ENCODE measurements around the gene AGPS.
"Not testable (repeated sequence)": the region's sequence is repeated elsewhere in the genome, so short reads cannot be mapped to it uniquely, and the experiment has no call there.

Gene AGPS

DNA sequence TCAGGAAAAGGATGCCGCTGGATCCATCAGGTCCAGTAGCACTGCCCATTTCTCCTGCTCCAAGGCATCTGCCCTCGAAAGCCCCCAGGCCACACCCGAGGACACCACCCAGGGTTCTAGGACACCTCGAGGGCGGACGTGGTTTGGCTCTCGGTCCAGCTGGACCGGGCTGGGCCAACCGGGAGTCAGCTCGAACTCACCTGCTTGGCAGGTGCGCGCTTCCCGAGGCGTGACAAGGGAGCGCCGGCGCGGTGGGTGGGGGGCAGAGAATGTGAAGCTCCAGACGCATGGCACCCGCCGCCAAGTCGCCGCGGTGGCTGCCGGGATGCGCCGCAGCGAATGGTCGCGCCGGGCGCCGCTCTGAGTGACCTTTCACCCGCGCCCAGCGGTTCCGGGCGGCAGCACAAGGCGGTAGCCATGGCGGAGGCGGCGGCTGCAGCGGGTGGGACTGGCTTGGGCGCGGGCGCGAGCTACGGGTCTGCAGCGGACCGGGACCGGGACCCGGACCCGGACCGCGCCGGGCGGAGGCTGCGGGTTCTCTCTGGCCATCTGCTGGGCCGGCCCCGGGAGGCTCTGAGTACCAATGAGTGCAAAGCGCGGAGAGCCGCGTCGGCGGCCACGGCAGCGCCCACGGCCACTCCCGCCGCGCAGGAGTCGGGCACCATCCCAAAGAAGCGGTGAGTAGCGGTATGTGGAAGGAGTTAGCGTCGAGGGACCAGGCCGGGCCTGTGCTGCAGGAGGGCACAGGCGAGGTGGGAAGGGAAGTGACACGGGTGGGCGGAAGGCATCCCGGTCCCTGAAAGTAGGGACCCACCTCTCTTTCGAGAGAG, at the start of gene AGPS:
AGPS (plus strand) TSS at position 401 of the 830 bp plus-strand sequence; CDS start at position 418, 17 bp downstream.
- DNase-seq, result peak; percentile 82 to 92 (median 88)

DNA sequence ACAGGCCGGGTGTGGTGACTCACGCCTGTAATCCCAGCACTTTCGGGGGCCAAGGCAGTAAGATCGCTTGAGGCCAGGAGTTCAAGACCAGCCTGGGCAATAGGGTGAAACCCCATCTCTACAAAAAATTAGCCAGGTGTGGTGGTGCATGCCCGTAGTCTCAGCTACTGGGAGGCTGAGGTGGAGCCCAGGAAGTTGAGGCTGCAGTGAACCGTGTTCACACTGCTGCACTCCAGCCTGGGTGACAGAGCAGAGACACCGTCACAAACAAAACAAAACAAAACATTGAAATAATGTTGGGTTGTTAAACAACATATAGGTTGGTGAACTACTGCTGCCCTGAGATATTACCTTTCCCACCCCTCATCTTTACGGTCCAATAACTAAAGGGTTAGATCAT, 48.8 kb upstream of the AGPS start:
- no peak for DNase-seq

DNA sequence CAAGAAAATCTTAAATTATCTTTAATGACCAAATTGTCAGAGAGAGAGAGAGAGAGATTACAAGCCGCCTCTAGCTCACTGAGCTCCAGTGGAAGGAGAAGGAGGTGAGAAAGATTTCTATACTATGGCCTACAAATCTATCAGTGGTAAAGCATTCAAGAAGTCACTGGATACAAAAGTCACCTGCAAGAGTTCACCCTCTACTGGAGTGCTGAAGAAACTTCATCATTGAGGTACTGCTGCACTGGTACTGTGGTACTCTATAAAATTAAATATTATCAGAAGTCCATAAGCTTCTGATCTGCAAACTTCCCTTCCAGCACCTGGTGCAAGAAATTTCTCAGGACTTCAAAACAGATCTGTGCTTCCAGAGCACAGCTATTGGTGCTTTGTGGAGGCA, 48.3 kb upstream of the AGPS start:
- DNase-seq, result no peak

DNA sequence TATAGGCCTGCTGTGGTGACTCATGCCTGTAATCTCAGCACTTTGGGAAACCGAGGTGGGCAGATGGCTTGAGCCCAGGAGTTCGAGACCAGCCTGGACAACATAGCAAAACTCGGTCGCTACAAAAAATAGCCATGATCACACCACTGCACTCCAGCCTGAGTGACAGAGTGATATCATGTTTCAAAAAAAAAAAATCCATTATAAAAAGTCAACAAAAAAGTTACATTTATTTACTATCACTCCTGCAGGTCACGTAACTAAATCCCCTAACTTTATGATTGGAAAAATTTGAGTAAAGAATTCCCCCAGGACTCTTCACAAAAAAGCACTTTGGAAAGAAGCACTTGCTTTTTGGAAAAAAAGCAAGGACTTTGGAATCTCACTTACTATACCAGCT, 46.4 kb upstream of the AGPS start:
- no peak for DNase-seq

DNA sequence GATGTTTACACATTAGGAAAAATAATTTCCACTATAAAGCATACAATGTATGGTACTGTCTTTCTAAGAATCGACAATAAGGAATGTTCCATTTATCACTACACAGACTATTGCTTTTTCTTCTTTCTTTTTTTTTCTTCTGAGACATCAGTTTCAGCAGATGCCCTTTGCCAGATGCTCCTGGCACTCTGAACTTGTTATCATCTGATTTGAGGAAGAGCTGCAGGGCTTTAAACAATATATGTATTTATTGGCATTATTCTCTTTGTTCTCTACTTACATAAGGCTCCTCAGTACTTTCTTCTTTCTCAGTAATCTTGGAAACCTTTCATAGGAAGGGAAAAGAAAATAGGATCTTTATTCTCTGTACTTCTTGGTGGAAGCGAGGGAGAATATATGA, 45.0 kb upstream of the AGPS start:
- DNase-seq, result no peak

DNA sequence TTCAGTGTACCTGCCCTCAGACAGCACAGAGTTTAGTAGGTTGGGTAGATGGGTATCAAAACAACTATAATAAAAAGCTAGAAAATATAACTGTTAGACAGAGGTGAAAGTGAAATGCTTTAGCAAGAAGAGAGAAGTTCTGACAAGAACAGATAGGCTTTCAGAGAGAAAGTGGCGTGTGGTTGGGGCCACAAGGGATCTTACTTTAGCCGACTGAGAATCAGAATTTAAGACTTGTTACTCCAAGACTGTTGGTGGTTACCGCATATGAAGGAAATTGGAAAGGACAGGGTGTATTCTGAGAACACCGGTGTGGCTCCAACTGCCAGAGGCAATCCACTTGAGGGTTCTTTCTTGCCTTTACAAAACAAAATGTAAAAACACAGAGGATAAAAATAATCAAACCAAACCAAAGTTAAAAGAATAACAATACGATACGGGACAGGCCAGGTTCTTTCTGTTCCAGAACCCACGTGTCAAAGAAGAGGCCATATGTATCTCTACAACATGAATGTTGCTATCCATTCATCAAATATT, 44.4 kb upstream of the AGPS start:
- DNase-seq, result no peak

DNA sequence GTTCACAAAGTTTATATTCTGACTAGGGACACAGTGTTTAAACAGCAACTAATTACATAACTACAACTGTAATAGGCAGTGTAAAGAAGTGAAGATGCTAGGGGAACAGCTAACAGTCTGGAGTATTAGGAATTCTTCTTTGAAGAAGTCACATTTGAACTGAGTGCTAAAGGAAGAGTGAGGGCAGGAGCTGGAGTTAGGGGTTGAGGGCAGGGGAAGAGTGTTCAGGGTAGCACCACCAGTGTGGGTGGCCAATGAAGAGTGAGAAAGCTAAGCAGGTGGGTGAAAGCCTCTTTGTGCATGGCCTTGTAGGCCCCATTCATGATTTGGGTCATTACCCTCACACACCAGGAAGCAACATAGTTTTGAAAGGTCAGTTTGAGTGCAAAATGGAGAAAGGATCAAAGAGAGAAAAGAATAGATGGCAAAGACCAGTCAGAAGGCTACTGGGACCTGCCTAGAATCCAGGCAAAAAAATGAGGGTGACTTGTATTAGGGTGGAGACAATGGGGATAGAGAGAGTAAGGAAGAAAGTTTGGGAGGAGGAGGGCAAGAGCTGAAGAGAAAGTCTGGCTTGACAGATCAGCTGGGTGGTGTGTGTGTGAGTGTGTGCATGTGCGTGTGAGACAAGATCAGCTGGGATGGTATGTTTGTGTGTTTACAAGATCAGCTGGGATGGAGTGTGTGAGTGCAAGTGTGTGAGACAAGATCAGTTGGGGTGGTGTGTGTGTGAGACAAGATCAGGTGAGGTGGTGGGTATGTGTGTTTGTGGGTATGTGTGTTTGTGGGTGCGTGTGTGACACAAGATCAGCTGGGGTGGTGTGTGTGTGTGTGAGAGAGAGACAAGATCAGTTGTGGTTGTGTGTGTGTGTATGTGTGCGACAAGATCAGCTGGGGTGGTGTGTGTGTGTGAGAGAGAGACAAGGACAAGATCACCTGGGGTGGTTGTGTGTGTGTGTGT, 43.6 kb upstream of the AGPS start:
- DNase-seq, result no peak

DNA sequence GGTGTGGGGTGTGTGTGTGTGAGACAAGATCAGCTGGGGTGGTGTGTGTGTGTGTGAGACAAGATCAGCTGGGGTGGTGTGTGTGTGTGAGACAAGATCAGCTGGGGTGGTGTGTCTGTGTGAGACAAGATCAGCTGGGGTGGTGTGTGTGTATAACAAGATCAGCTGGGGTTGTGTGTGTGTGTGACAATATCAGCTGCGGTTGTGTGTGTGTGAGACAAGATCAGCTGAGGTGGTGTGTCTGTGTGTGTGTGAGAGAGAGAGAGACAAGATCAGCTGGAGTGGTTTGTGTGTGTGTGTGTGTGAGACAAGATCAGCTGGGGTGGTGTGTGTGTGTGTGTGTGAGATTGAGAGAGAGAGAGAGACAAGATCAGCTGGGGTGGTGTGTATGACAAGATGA, 41.9 kb upstream of the AGPS start:
- not testable (repeated sequence) for DNase-seq

DNA sequence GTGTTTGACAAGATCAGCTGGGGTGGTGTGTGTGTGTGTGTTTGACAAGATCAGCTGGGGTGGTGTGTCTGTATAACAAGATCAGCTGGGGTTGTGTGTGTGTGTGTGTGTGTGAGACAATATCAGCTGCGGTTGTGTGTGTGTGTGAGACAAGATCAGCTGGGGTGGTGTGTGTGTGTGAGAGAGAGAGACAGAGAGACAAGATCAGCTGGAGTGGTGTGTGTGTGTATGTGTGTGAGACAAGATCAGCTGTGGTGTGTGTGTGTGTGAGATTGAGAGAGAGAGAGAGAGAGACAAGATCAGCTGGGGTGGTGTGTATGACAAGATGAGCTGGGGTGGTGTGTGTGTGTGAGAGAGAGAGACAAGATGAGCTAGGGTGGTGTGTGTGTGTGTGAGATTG, 41.5 kb upstream of the AGPS start:
- not testable (repeated sequence) for DNase-seq

DNA sequence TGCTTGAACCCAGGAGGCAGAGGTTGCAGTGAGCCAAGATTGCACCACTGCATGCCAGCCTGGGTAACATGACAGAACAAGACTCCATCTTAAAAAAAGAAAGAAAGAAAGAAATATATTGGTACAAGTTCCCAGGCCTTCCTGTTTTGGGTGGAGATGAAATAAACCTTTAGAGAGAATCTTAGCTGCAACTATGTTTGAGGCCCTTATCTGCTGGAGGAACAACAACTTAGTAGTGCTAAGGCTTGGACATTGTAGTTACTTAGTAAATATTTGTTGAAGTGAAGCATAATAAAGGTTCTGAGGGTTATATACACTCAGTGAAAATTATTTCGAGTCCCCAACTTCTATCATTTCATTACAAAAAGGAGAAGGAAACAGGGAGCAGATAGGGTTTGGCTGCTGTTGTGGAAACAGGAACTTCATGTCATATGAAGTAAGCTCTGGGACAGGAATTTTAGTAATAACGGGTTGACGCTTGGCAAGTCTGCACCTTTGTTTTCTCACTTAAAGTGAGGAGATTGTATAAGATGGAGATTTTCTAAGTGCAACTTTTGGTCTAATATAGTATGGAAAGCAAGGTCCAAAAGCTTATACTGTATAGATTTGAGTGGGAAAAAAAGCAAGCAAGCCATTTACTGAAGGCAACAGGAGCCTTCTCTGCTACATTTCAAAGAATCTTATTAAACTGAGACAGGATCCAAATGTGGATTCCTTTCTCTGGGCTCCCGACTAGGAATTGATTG, 40.0 kb upstream of the AGPS start:
- peak; percentile 54 to 71 (median 62) for DNase-seq

DNA sequence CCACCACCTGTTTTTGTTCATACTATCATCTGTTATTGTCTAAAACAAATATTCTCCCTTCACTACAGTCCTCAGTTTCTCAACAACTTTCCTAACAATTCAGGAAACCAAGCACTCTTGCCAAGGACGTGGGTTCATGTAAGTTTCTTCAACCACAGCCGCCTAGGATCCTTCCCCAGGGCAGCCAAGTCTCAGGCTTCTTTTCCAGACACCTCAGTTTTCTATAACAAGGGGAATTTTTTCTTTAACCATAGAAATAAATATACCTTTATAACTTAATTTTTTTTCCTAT, 39.4 kb upstream of the AGPS start:
- no peak for DNase-seq

DNA sequence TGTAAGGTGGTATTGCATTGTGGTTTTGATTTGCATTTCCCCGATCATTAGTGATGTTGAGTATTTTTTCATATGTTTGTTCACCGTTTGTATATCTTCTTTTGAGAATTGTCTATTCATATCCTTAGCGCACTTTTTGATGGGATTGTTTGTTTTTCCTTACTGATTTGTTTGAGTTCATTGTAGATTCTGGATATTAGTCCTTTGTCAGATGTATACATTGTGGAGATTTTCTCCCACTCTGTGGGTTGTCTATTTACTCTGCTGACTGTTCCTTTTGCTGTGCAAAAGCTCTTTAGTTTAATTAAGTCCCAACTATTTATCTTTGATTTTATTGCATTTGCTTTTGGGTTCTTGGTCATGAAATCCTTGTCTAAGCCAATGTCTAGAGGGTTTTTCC, 38.0 kb upstream of the AGPS start:
- not testable (repeated sequence) for DNase-seq

DNA sequence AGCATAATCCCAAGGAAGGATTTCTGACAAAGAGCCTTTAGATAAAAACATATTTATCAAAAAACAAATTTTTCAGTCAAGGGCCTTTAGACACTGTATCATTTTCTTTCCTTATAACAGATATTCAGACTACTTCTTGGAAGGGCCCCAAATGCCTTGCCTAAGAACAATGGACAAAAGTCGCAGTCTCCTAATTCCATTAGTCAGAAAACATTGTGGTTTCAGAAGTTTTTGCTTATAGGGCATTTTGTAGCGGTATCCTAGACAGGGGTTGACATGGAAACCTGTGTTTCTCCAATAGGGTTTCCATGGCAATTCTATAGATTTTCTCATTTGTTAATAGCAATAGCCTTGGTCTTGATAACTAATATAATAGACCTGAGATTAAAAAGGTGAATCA, 36.7 kb upstream of the AGPS start:
- DNase-seq, result no peak

DNA sequence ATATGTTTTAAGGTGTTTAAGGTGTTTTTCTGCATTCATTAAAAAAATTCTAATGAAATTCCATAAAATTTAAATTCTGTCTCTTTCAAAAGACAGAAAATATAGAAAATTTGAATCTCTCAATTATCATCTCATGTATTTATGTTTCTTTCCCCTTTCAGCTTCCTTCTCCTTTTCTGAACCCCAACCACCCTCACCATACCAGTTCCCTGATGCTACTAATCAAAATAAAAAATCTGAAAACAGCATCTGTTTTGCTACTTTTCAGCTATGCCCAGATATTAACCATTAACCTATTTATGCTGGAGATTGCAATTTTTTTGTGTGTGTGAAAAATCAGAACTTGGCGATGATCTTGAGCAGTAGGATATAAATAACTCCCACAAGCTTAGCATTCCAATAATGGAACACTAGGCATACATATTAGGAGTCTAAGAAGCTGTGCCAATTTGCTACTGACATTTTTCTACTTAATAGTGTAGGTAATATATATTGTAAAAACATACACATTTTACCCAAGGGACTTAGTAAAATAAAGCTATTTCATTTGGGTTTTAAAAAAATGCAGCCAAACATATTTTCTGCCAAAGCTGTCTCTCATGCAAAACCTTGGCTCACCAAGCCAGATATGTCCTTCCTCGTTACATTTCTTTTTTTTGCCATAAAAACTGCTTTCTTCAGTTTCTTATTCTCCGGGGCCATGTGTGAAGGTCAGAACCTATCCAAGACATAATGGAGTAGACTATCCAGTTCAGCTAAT, 32.6 kb upstream of the AGPS start:
- no peak for DNase-seq

DNA sequence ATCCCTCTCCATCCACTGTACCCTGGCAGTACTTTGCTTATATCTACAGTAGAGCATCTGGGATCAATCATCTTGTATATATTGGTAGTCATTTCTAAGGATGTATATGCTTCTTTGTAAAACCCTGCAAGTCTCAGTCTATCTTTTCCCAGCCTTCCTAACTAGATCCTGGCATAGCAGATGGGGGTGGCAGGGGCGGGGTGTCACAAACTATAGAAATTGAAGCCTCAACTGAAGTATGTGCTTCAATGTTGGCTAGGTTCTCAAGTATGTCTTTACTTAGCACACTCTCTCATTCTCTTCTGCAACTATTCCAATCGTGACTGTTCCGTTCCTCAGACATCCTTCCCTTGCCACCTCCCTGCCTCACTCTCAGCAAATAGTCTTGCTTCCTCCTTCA, 30.1 kb upstream of the AGPS start:
- no peak for DNase-seq

DNA sequence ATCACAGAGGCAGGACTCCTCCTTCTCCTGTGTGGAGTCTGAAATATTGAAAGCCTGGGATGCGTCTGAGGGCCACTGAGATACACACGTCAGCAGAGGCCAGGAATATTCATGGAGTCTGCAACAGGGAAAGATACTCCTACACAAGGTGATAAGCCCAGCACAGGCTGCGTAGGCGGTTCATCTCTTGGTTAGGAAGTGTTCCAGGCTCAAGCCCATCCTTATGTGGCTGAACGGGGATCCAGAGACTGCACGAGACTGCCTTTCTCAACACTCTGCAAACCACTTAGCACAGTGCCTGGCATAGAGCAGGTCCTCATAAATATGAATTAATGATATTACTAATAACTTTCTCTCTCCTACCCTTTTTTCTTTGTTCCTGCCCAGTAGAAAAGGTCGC, 29.2 kb upstream of the AGPS start:
- no peak for DNase-seq

DNA sequence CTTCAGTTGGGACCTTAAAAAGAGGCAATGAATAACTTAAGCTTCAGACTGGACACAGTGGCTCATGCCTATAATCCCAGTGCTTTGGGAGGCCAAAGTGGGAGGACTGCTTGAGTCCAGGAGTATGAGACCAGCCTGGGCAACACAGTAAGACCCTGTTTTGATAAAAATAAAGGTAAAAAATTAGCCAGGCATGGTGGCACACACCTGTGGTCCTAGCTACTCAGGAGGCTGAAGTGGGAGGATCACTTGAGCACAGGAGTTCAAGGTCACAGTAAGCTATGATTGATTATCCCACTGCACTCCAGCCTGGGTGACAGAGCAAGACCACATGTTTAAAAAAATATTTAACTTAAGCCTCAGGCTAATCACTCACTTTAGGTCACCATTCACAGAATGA, 26.8 kb upstream of the AGPS start:
- DNase-seq, result not testable (repeated sequence)

DNA sequence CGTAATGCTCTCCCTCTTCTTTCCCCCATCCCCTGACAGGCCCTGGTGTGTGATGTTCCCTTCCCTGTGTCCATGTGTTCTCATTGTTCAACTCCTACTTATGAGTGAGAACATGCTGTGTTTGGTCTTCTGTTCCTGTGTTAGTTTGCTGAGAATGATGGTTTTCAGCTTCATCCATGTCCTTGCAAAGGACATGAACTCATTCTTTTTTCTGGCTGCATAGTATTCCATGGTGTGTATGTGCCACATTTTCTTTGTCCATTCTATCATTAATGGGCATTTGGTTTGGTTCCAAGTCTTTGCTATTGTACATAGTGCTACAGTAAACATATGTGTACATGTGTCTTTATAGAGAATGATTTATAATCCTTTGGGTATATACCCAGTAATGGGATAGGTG, 24.6 kb upstream of the AGPS start:
- DNase-seq, result not testable (repeated sequence)

DNA sequence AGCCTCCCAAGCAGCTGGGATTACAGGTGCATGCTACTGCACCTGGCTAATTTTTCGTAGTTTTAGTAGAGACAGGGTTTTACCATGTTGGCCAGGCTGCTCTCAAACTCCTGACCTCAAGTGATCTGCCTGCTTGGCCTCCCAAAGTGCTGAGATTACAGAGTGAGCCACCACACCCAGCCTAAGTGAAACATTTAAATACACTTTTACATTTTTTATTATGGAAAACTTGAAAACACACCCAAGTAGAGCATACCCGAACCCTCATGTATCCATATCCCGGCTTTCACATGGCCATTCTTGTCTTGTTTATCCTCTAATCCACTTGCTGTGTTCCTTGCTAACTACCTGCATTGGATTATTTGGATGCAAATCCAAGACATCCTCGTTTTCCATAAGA, 13.2 kb upstream of the AGPS start:
- DNase-seq, result no peak

DNA sequence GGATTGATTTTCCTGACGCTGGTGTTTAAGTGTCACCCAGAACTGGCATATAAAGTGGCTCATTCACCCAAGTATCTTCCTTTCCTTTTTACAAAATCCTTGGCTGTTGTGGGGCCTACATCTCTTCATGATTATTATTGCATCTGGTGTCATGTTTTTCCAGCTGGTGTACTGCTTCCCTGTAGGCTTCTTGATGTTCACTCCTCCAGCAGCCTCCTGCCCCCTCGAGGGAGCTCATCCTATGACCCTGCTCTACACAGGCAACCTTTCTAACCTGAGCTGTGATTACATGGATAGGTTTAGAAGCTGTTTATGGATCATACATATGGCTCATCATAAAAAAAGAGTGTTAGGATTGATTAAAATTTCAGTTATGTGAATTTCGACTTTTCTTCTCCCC, 12.4 kb upstream of the AGPS start:
- DNase-seq, result no peak

DNA sequence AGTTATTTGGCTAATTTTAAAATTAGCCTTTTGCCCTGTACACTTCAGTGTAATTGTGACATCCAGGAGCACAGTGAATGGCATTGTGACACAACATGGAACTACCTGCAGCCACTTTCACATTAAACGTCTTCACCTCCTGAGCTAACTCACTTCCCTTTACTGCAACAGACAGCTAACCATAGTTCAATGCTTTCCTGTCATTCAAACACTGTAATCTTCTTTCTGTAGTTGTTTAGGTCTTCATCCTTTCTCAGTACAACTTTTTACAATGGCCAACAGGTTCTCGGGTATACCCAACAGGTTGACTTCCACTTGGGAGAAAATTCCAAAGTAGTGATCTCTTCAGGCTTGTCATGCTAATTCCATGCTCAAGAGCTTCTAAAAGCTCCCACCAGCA, 8.6 kb upstream of the AGPS start:
- no peak for DNase-seq

DNA sequence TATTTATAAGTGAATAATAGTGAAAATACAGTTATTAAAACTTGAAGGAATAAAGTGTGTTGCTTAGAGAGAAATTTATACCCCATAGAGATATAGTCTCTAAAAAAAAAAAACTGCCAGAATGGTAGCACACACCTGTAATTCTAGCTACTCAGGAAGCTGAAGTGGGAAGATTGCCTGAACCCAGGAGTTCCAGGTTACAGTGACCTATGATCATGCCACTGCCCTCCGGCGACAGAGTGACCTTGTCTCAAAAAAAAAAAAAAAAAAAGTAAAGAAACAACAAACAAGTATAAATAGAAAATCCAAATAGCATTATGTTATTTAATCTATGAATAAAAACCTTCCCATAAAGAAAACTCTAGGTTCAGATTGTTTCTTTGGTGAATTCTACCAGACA, 7.4 kb upstream of the AGPS start:
- DNase-seq, result no peak

Data from suppressor macrophage treated with lipopolysaccharide for 1 hour (primary cell).